Panc1 (cell line): ENCODE data around the gene RIPK1. TPM values are rescaled to one million over a fixed set of nuclear protein-coding genes. Genes with fewer than 3 reads are reported as not detected.

Experiments
- ATAC-seq: fragments of 200-7000 bp; cut with Tn5 transposase; 2 replicates; pipeline ENCODE4 v1.9.1; 2020; ENCODE audit warnings: mild to moderate bottlenecking, moderate library complexity
- BruUV-seq: library from RNA; stranded (reverse); fragments of 400-500 nt; replicated peaks from 2 replicates; lab custom pipeline; 2021; lab: Mats Ljungman, UMichigan
- CTCF ChIA-PET: fragments of 300-600 bp; sonication (Branson Sonifier 250); formaldehyde crosslinking; loops from one replicate; lab custom pipeline; 2022; ENCODE audit warnings: antibody characterized with exemption; lab: Charles Lee
- POLR2A ChIA-PET: fragments of 300-600 bp; sonication (Branson Sonifier 250); formaldehyde crosslinking; loops from one replicate; lab custom pipeline; 2022; ENCODE audit warnings: antibody characterized with exemption; lab: Charles Lee
- DNase-seq: peaks from one replicate; pipeline ENCODE4 v3.0.0-alpha.2; 2010; ENCODE audit warnings: low read depth, low spot score
- H3K27ac ChIP-seq: 2 replicates; pipeline ENCODE4 v1.5.1; 2011; ENCODE audit warnings: mild to moderate bottlenecking, low read length, inconsistent platforms
- H3K27me3 ChIP-seq: fragments of 200-500 bp; sonication (Bioruptor generic); 2 replicates; pipeline ENCODE4 v1.6.0; 2014; ENCODE audit warnings: low read length, inconsistent platforms; ENCODE audit not compliant: control insufficient read depth, insufficient read depth
- H3K36me3 ChIP-seq: fragments of 200-500 bp; sonication (Bioruptor generic); 2 replicates; pipeline ENCODE4 v1.5.1; 2014; ENCODE audit warnings: inconsistent platforms, mild to moderate bottlenecking, low read length, moderate library complexity; ENCODE audit not compliant: control insufficient read depth, insufficient read depth
- H3K4me1 ChIP-seq: 2 replicates; pipeline ENCODE4 v1.5.1; 2011; ENCODE audit warnings: inconsistent platforms, mild to moderate bottlenecking, low read length, moderate library complexity; ENCODE audit not compliant: control insufficient read depth, insufficient read depth
- H3K4me3 ChIP-seq, 2 experiments: 2 replicates each; pipeline ENCODE4 v1.5.1; 2011 to 2012; ENCODE audit warnings: low read depth in 2 of 2, low read length in 2 of 2, mild to moderate bottlenecking in 2 of 2, inconsistent platforms in 1 of 2, moderate library complexity in 1 of 2
- H3K9me3 ChIP-seq: fragments of 200-500 bp; sonication (Bioruptor generic); 2 replicates; pipeline ENCODE4 v1.5.1; 2014; ENCODE audit warnings: low read depth, mild to moderate bottlenecking, inconsistent platforms, low read length, moderate library complexity; ENCODE audit not compliant: control insufficient read depth, insufficient read depth
- CTCF ChIP-seq: fragments of 450-650 bp; IDR thresholded peaks from 2 replicates; pipeline ENCODE4 v1.5.1; 2017; ENCODE audit warnings: mild to moderate bottlenecking
- POLR2AphosphoS5 ChIP-seq: IDR thresholded peaks from 2 replicates; pipeline ENCODE4 v1.6.1; 2012; ENCODE audit warnings: mild to moderate bottlenecking, low read depth, low read length, moderate library complexity
- REST ChIP-seq, 2 experiments: IDR thresholded peaks; 2 replicates each; pipeline ENCODE4 v1.6.1; 2011 to 2012; ENCODE audit warnings: low read depth in 2 of 2, control low read depth in 1 of 2, low read length in 1 of 2, mild to moderate bottlenecking in 1 of 2, moderate library complexity in 1 of 2; ENCODE audit not compliant: insufficient read depth in 1 of 2
- SIN3A ChIP-seq: IDR thresholded peaks from 2 replicates; pipeline ENCODE4 v1.6.1; 2012; ENCODE audit warnings: low read depth, mild to moderate bottlenecking, low read length, moderate library complexity, borderline replicate concordance; ENCODE audit not compliant: insufficient read depth
- TCF7L2 ChIP-seq: IDR thresholded peaks from 2 replicates; pipeline ENCODE4 v1.6.1; 2011; ENCODE audit warnings: mild to moderate bottlenecking, low read depth, low read length, inconsistent platforms
- in situ Hi-C: cut with HindIII; loops from 2 replicates; pipeline ENCODE4 v1.10.0; 2016; ENCODE audit warnings: low sequenced_read_pairs, low pct_unique_long_range_greater_than_20kb
- intact Hi-C: fragments of 100-400 bp; cut with micrococcal nuclease; formaldehyde crosslinking; loops from one replicate; pipeline ENCODE4 v1.10.0; 2022; ENCODE audit not compliant: unreplicated experiment
- total RNA-seq: library from RNA; stranded (reverse); gene quantifications from one replicate; pipeline ENCODE4 v1.2.1, GENCODE V29; 2021; ENCODE audit not compliant: unreplicated experiment

RIPK1 gene
- total RNA-seq, 1 experiment from 2014 or later: 31.6 TPM

GRCh38 chr6:3119040-3119723, 50.9 kb downstream of the RIPK1 start:
- ChIA-PET CTCF (no interaction called here), POLR2A (no interaction called here)
- Histone ChIP-seq H3K27me3 (no peaks in the 10 kb centered on the region), H3K4me3 (peak overlapping the region; percentile 72 to 96), H3K36me3 (peaks cover 4% of the 10 kb centered on the region; the same call in 1 of the 2 replicates), H3K27ac (peak overlapping the region; percentile 88), H3K9me3 (no peaks in the 10 kb centered on the region), H3K4me1 (peaks cover 4% of the 10 kb centered on the region; the same call in 1 of the 2 replicates)
- ATAC-seq (peak; percentile 63), DNase-seq (no peak)
- intact Hi-C loops: no loop called here
- TF ChIP-seq POLR2AphosphoS5 (no peak), CTCF (no peak), REST (IDR thresholded peaks at IDR 0.05; ENCODE audit: insufficient read depth in 1 of 2, low read depth in 2 of 2, low read length in 1 of 2) (no peak), SIN3A (no peak), TCF7L2 (no peak)
- BruUV-seq: TSS peak; percentile 63
- in situ Hi-C loops: no loop called here

- ChIA-PET POLR2A (no interaction called here), CTCF (no interaction called here)
- H3K4me1 ChIP-seq: peaks cover 4% of the 10 kb centered on the region; the same call in 1 of the 2 replicates
- no peak overlapping the region for H3K4me3 ChIP-seq
- DNase-seq (no peak), ATAC-seq (no peak)
- in situ Hi-C loops: no loop called here
- BruUV-seq: no TSS peak
- no peaks in the 10 kb centered on the region for H3K9me3 ChIP-seq
- no peak for TF ChIP-seq SIN3A
- no peak for TF ChIP-seq TCF7L2
- H3K36me3 ChIP-seq: peaks cover 4% of the 10 kb centered on the region; the same call in 1 of the 2 replicates
- no peak overlapping the region for H3K27ac ChIP-seq
- H3K27me3 ChIP-seq: no peaks in the 10 kb centered on the region
- intact Hi-C loops: no loop called here
Measured at GRCh38 chr6:3120765-3121089, 52.4 kb downstream of the RIPK1 start.

GRCh38 chr6:3122823-3123182, 54.5 kb downstream of the RIPK1 start:
- Histone ChIP-seq H3K4me1 (no peaks in the 10 kb centered on the region), H3K9me3 (no peaks in the 10 kb centered on the region), H3K4me3 (no peak overlapping the region), H3K27me3 (no peaks in the 10 kb centered on the region), H3K27ac (no peak overlapping the region), H3K36me3 (peaks cover 4% of the 10 kb centered on the region; the same call in 1 of the 2 replicates)
- intact Hi-C loops (no loop called here), in situ Hi-C loops (no loop called here)
- BruUV-seq: no TSS peak
- ChIA-PET CTCF (no interaction called here), POLR2A (no interaction called here)
- no peak for TF ChIP-seq SIN3A
- no peak for TF ChIP-seq CTCF
- TF ChIP-seq TCF7L2: no peak
- TF ChIP-seq POLR2AphosphoS5: no peak
- no peak for TF ChIP-seq REST (IDR thresholded peaks at IDR 0.05; ENCODE audit: insufficient read depth in 1 of 2, low read depth in 2 of 2, low read length in 1 of 2)
- no peak for DNase-seq
- no peak for ATAC-seq
